AG09309 (cell line): ENCODE measurements around the gene PHEX.

Source experiments
- DNase-seq: peaks from one replicate; pipeline ENCODE4 v3.0.0-alpha.2; 2010; ENCODE audit warnings: low read depth
- H3K4me3 ChIP-seq: 2 replicates; pipeline ENCODE4 v1.5.1; 2011; ENCODE audit warnings: mild to moderate bottlenecking, low read depth, low read length, moderate library complexity; ENCODE audit not compliant: control insufficient read depth
- CTCF ChIP-seq: IDR thresholded peaks from 2 replicates; pipeline ENCODE4 v1.5.1; 2011; ENCODE audit warnings: mild to moderate bottlenecking, low read depth, low read length, inconsistent platforms; ENCODE audit not compliant: insufficient read depth, control insufficient read depth; ENCODE audit errors: missing control alignments

PHEX gene

GRCh38 chrX:22073928-22074327, 41.8 kb downstream of the PHEX start:
- no peak overlapping the region for H3K4me3 ChIP-seq
- no peak for DNase-seq
- TF ChIP-seq CTCF, result no peak

GRCh38 chrX:22078117-22078516, 46.0 kb downstream of the PHEX start:
- no peak for TF ChIP-seq CTCF

GRCh38 chrX:22081475-22082092, 49.5 kb downstream of the PHEX start:
- peak; percentile 74 for TF ChIP-seq CTCF
- H3K4me3 ChIP-seq, result no peak overlapping the region
- no peak for DNase-seq

More at GRCh38 chrX:22078117-22078516, 46.0 kb downstream of the PHEX start:
- DNase-seq, result no peak
- H3K4me3 ChIP-seq, result no peak overlapping the region

GRCh38 chrX:22086003-22086402, 53.9 kb downstream of the PHEX start:
- TF ChIP-seq CTCF, result no peak

GRCh38 chrX:22087011-22087557, 55.0 kb downstream of the PHEX start:
- no peak for TF ChIP-seq CTCF
- H3K4me3 ChIP-seq, result no peak overlapping the region
- DNase-seq, result no peak

More at GRCh38 chrX:22086003-22086402, 53.9 kb downstream of the PHEX start:
- H3K4me3 ChIP-seq, result no peak overlapping the region
- no peak for DNase-seq

- no peak for TF ChIP-seq CTCF
- H3K4me3 ChIP-seq, result no peak overlapping the region
- DNase-seq, result no peak
Observed at GRCh38 chrX:22088326-22088725, 56.2 kb downstream of the PHEX start.

- no peak for DNase-seq
- no peak overlapping the region for H3K4me3 ChIP-seq
- no peak for TF ChIP-seq CTCF
Observed at GRCh38 chrX:22090181-22090580, 58.1 kb downstream of the PHEX start.
